ENCODE data around the gene CORO1A.
"Not testable (repeated sequence)": the region's sequence is repeated elsewhere in the genome, so short reads cannot be mapped to it uniquely, and the experiment has no call there.

CORO1A gene

DNA sequence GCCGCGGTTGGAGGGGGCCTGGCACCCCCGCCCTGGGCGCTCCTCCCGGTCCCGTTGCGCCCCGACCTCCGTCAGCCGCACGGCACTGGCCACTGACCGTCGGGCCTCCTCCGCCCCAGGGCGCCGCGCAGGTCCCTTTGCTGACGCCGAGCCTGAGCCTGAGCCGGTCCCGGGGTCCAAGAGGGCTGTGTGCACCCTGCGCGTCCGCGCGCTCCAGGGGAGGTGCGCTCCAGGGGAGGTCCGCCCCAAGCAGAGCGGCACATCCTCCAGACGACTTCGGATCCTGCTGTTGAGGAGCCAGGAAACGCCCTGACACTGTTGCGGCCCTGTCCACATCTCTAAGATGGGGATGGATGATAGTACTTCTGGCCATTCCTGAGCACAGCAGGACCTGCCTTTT is 22.9 kb downstream of the CORO1A start:
- DNase-seq: not testable (repeated sequence)

DNA sequence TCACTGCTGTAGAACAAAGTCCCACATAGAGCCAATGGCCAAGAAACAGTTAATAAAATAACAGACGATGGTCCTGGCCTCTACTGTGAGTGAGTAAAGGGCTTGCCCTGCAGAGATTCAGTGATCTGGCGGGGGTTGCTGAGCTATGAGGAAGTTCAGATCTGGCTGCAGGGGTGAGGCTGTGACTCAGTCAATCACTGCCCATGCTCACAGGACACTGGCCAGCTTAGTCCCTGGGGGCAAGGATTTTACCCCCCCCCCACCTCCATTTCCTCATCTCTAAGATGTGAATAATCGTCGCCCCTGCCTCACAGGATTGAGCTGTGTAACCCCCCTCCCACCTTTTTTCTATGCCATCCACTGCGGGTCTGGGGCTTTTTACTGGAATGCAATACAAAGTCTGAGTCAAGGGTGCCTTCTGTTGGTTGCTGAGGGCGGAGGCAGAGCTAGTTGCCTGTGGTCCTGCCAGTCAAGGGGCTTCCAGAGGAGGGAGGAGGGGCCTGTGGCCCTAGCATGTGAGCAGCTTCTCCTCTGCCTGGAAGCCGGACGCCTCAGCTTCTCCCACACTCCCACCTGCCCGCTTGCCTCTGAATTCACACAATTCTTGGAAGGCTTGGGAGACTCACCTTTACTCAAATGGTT is 23.8 kb downstream of the CORO1A start:
- DNase-seq: not testable (repeated sequence)

DNA sequence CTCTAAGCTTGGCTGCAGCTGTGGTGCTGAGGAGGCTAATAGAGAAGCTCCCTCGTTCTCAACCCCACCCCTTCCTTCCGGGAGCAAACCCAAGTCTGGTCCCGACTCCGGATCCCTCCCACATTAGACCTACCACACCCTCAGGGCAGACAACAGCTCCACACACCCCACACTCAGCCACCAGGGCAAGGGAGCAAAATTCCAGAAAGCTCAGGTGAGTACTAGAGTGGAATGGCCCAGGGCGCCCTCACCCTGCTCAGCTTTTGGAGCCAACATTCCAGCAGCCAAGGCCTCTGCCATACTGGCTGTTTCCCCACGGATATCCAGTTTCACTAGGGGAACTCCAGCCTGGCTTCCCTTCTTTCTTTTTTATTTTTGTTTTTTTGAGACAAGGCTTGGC is 25.6 kb downstream of the CORO1A start:
- not testable (repeated sequence) for DNase-seq

DNA sequence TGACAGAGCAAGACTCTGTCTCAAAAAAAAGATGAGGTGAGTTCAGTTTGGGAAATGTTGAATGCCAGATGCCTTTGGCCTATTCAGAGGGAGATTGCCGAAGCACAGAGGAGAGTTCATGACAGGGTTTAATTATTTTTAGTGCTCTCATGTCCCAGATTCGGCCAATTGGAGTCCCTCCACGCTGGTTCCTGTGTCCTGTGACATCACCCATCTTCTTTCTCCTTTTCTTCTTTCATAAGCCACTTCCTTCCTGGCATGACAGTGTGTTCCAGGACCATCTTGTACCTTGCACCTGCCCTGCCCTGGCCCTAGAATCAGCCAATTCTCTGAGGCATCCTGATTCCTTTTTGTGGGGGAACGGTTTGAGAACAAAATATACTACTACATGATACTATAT is 28.0 kb downstream of the CORO1A start:
- not testable (repeated sequence) for DNase-seq

DNA sequence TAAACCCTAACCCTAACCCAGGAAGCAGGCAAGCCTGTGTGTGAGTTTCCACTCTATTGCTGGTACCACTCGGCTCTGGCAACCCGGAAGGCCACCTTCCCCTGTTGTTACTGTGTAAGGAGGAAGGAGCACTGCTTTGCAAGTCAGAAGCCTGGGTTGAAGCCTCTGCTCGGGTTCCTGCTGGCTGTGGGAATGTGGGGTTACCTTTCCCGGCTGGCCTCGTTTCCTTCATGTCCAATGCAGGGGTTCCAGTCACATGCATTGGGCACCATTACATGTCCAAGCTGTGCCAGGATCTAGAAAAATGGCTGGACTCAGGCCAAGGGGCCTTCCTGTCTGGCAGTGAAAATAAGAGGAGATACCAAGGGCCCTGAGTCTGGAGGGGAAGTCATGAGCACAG is 33.7 kb downstream of the CORO1A start:
- DNase-seq: not testable (repeated sequence)
